Tibial nerve (tissue), 4 donors: ENCODE data around the gene TXNL4A. TPM values are rescaled to one million over a fixed set of nuclear protein-coding genes. Genes with fewer than 3 reads are reported as not detected.
"Not testable (repeated sequence)": the region's sequence is repeated elsewhere in the genome, so short reads cannot be mapped to it uniquely, and the experiment has no call there.

Source experiments
- DNase-seq, 2 donors: peaks; one replicate each; pipeline ENCODE4 v3.0.0-alpha.2; 2019; ENCODE audit warnings: low spot score in 2 of 2
- H3K27ac ChIP-seq, 4 donors: fragments of 200-600 bp; sonication (generic) in 3 of 4; one replicate each; pipeline ENCODE4 v1.5.1; 2017 to 2019; ENCODE audit warnings: mild to moderate bottlenecking in 1 of 4
- H3K27me3 ChIP-seq, 2 donors: fragments of 200-600 bp; sonication (generic) in 1 of 2; one replicate each; pipeline versions ENCODE4 v1.5.1 to v1.6.0; 2017 to 2019
- H3K36me3 ChIP-seq, 3 donors: fragments of 200-600 bp; sonication (generic); one replicate each; pipeline ENCODE4 v1.5.1; 2018 to 2019
- H3K4me1 ChIP-seq, 4 donors: fragments of 200-600 bp; sonication (generic) in 3 of 4; one replicate each; pipeline ENCODE4 v1.5.1; 2017 to 2019
- H3K4me3 ChIP-seq, 4 donors: fragments of 200-600 bp; sonication (generic) in 3 of 4; one replicate each; pipeline ENCODE4 v1.5.1; 2017 to 2019; ENCODE audit warnings: mild to moderate bottlenecking in 1 of 4, moderate library complexity in 1 of 4
- H3K9me3 ChIP-seq, 4 donors: fragments of 200-600 bp; sonication (generic) in 3 of 4; one replicate each; pipeline ENCODE4 v1.5.1; 2017 to 2019
- CTCF ChIP-seq, 5 experiments: fragments of 200-600 bp in 3 of 5; fragments of 450-650 bp in 2 of 5; sonication (generic) in 3 of 5; IDR thresholded peaks; one replicate each; pipeline ENCODE4 v1.5.1; 2016 to 2019; ENCODE audit warnings: antibody characterized with exemption in 5 of 5, mild to moderate bottlenecking in 3 of 5, moderate library complexity in 2 of 5
- EP300 ChIP-seq, 2 donors: sonication (generic); formaldehyde crosslinking; IDR thresholded peaks; one replicate each; pipeline ENCODE4 v1.6.1; 2017; ENCODE audit warnings: antibody characterized with exemption in 2 of 2, mild to moderate bottlenecking in 1 of 2
- POLR2A ChIP-seq, 2 donors: fragments of 450-650 bp; IDR thresholded peaks; one replicate each; pipeline ENCODE4 v1.6.1; 2017; ENCODE audit warnings: antibody characterized with exemption in 2 of 2, mild to moderate bottlenecking in 2 of 2, moderate library complexity in 2 of 2
- WGBS, 2 donors: methylation state at CpG; one replicate each; pipeline ENCODE4 v1.1.5; 2018; 5-methylcytosine and 5-hydroxymethylcytosine counted together
- total RNA-seq, 4 donors: library from RNA; depleted of rRNA; stranded (reverse); fragments of >200 nt; gene quantifications; one replicate each; pipeline ENCODE4 v1.1.0, GENCODE V29; 2016

The TXNL4A gene
- total RNA-seq, 4 donors from 2014 or later: 19.0 to 34.9 (median 32.5) TPM

- Histone ChIP-seq H3K36me3 (peaks cover 0 to 21% (median 0%) of the 10 kb centered on the region in 3 donors), H3K9me3 (peaks cover 0 to 67% (median 4%) of the 10 kb centered on the region in 4 donors), H3K27ac (no peak overlapping the region), H3K27me3 (no peaks in the 10 kb centered on the region), H3K4me1 (no peaks in the 10 kb centered on the region), H3K4me3 (no peak overlapping the region)
- no peak for DNase-seq
- 78 to 90% methylated on average over 3 of the region's 3 CpGs for WGBS, 2 donors
- TF ChIP-seq CTCF (IDR thresholded peaks at IDR 0.05) (no peak), POLR2A (IDR thresholded peaks at IDR 0.05) (no peak), EP300 (IDR thresholded peaks at IDR 0.05) (no peak)
Observed at GRCh38 chr18:80000877-80001276, 12.5 kb upstream of the TXNL4A start.

GRCh38 chr18:79999701-80000100 lies 11.3 kb upstream of the TXNL4A start:
- not testable (repeated sequence) for H3K27ac ChIP-seq, H3K4me1 ChIP-seq, H3K27me3 ChIP-seq, DNase-seq, H3K4me3 ChIP-seq
- WGBS, 2 donors: 80 to 85% methylated on average over 2 of the region's 2 CpGs
- H3K36me3 ChIP-seq: peaks cover 0 to 21% (median 0%) of the 10 kb centered on the region in 3 donors
- peaks cover 0 to 55% (median 4%) of the 10 kb centered on the region in 4 donors for H3K9me3 ChIP-seq

- TF ChIP-seq EP300 (IDR thresholded peaks at IDR 0.05) (no peak), CTCF (IDR thresholded peaks at IDR 0.05) (no peak)
- DNase-seq: no peak
- Histone ChIP-seq H3K36me3 (no peaks in the 10 kb centered on the region), H3K27ac (no peak overlapping the region), H3K9me3 (no peaks in the 10 kb centered on the region), H3K27me3 (no peaks in the 10 kb centered on the region), H3K4me3 (no peak overlapping the region), H3K4me1 (peaks cover 0 to 19% (median 10%) of the 10 kb centered on the region in 4 donors)
- WGBS, 2 donors: 85% methylated on average over 2 of the region's 2 CpGs
Observed at GRCh38 chr18:79991494-79991893, 3.1 kb upstream of the TXNL4A start.

- WGBS, 2 donors: 43 to 56% methylated on average over 14 of the region's 14 CpGs
- Histone ChIP-seq H3K9me3 (no peaks in the 10 kb centered on the region), H3K4me1 (peaks cover 0 to 36% (median 11%) of the 10 kb centered on the region in 4 donors), H3K36me3 (peaks cover 0 to 21% (median 0%) of the 10 kb centered on the region in 3 donors), H3K27me3 (no peaks in the 10 kb centered on the region), H3K4me3 (peak overlapping the region; percentile 78 to 94 (median 84)), H3K27ac (peak overlapping the region; percentile 85 to 98 (median 96))
- TF ChIP-seq CTCF (IDR thresholded peaks at IDR 0.05) (no peak), POLR2A (IDR thresholded peaks at IDR 0.05) (no peak), EP300 (IDR thresholded peaks at IDR 0.05) (no peak)
- DNase-seq: no peak
Observed at GRCh38 chr18:79989195-79989497, 783 bp upstream of the TXNL4A start.

- 0 to 1% methylated on average over 19 to 37 of the region's 48 CpGs for whole genome bisulfite sequencing, 2 donors
- DNase-seq: peak in 1 of 2 donors; percentile 14
- Histone ChIP-seq H3K27me3 (no peaks in the 10 kb centered on the region), H3K4me3 (peak overlapping the region; percentile 78 to 94 (median 84)), H3K27ac (peak overlapping the region; percentile 85 to 98 (median 96)), H3K9me3 (no peaks in the 10 kb centered on the region), H3K4me1 (peaks cover 0 to 43% (median 11%) of the 10 kb centered on the region in 4 donors), H3K36me3 (peaks cover 0 to 24% (median 0%) of the 10 kb centered on the region in 3 donors)
- TF ChIP-seq POLR2A (IDR thresholded peaks at IDR 0.05): no peak
- TF ChIP-seq EP300 (IDR thresholded peaks at IDR 0.05): no peak
- peak in 4 of 5 experiments; percentile 20 to 42 (median 26) for TF ChIP-seq CTCF (IDR thresholded peaks at IDR 0.05)
Observed at GRCh38 chr18:79988071-79988450, 302 bp downstream of the TXNL4A start.

- DNase-seq: no peak
- Histone ChIP-seq H3K27me3 (no peaks in the 10 kb centered on the region), H3K4me1 (peaks cover 0 to 48% (median 11%) of the 10 kb centered on the region in 4 donors), H3K36me3 (peaks cover 0 to 24% (median 0%) of the 10 kb centered on the region in 3 donors), H3K9me3 (no peaks in the 10 kb centered on the region), H3K4me3 (peak overlapping the region; percentile 78 to 94 (median 84)), H3K27ac (peak overlapping the region; percentile 85 to 98 (median 96))
- WGBS, 2 donors: 0% methylated on average over 6 of the region's 6 CpGs
- no peak for TF ChIP-seq POLR2A (IDR thresholded peaks at IDR 0.05)
- TF ChIP-seq EP300 (IDR thresholded peaks at IDR 0.05): no peak
- TF ChIP-seq CTCF (IDR thresholded peaks at IDR 0.05): no peak
Observed at GRCh38 chr18:79987566-79987965, 797 bp downstream of the TXNL4A start.
